HCT116 (cell line): ENCODE results near the gene ARMC2. TPM values are rescaled to one million over a fixed set of nuclear protein-coding genes. Genes with fewer than 3 reads are reported as not detected.

Source experiments
- ATAC-seq: fragments of 200-7000 bp; cut with Tn5 transposase; 2 replicates; pipeline ENCODE4 v1.9.1; 2020; ENCODE audit warnings: mild to moderate bottlenecking, moderate library complexity
- BruUV-seq: library from RNA; stranded (reverse); fragments of 400-500 nt; replicated peaks from 2 replicates; lab custom pipeline; 2021; lab: Mats Ljungman, UMichigan
- CTCF ChIA-PET: fragments of 300-600 bp; sonication (Branson Sonifier 250); formaldehyde crosslinking; loops from one replicate; lab custom pipeline; 2021; ENCODE audit warnings: antibody characterized with exemption; lab: Charles Lee
- POLR2A ChIA-PET: fragments of 300-600, 350-600 bp; sonication (Branson Sonifier 250); formaldehyde crosslinking; loops from one replicate; lab custom pipeline; 2021; ENCODE audit warnings: antibody characterized with exemption; lab: Charles Lee
- RAD21 ChIA-PET, 2 experiments: fragments of 300-600 bp; sonication (Branson Sonifier 250); formaldehyde crosslinking; loops; one replicate each; lab custom pipeline; 2023; ENCODE audit warnings: low total read pairs in 2 of 2; ENCODE audit not compliant: uncharacterized antibody in 2 of 2, unreplicated experiment in 2 of 2, low non-redundant PET in 1 of 2; lab: Charles Lee
- DNase-seq: peaks from one replicate; pipeline ENCODE4 v3.0.0-alpha.2; 2010; ENCODE audit warnings: low read depth, low spot score
- H2AFZ ChIP-seq: fragments of 200-600 bp; shearing (Covaris generic), sonication (generic); 2 replicates; pipeline ENCODE4 v1.6.1; 2017; ENCODE audit warnings: low read depth, mixed run types, mixed read lengths, antibody characterized with exemption, low read length; ENCODE audit not compliant: poor library complexity, severe bottlenecking
- H3K27ac ChIP-seq: 2 replicates; pipeline ENCODE4 v1.5.1; 2012; ENCODE audit warnings: low read depth, low read length
- H3K27me3 ChIP-seq: fragments of 200-600 bp; sonication (generic); 2 replicates; pipeline ENCODE4 v1.6.1; 2016; ENCODE audit warnings: mixed run types, low read length, mixed read lengths; ENCODE audit not compliant: insufficient read depth
- H3K36me3 ChIP-seq, 2 experiments: fragments of 200-500 bp in 1 of 2; fragments of 200-600 bp in 1 of 2; sonication (Bioruptor generic) in 1 of 2; sonication (generic) in 1 of 2; 2 replicates each; pipeline versions ENCODE4 v1.5.1 to v1.6.1; 2014 to 2016; ENCODE audit warnings: low read length in 2 of 2, inconsistent platforms in 1 of 2, mixed read lengths in 1 of 2, mixed run types in 1 of 2; ENCODE audit not compliant: insufficient read depth in 2 of 2, control insufficient read depth in 1 of 2
- H3K4me1 ChIP-seq, 2 experiments: fragments of 200-600 bp in 1 of 2; sonication (generic) in 1 of 2; 2 replicates each; pipeline versions ENCODE4 v1.5.1 to v1.6.1; 2012 to 2017; ENCODE audit warnings: low read length in 2 of 2, inconsistent platforms in 1 of 2, mild to moderate bottlenecking in 1 of 2, mixed read lengths in 1 of 2, mixed run types in 1 of 2, moderate library complexity in 1 of 2; ENCODE audit not compliant: insufficient read depth in 2 of 2, control insufficient read depth in 1 of 2
- H3K4me2 ChIP-seq: fragments of 200-600 bp; sonication (generic); 2 replicates; pipeline ENCODE4 v1.6.1; 2017; ENCODE audit warnings: mixed run types, low read length, mixed read lengths
- H3K4me3 ChIP-seq, 2 experiments: fragments of 200-600 bp in 1 of 2; sonication (generic) in 1 of 2; replicated peaks in 1 of 2; 2 replicates each; pipeline ENCODE4 v1.5.1; 2011 to 2016; ENCODE audit warnings: low read length in 2 of 2, control low read depth in 1 of 2, low read depth in 1 of 2, mild to moderate bottlenecking in 1 of 2, mixed read lengths in 1 of 2, mixed run types in 1 of 2
- H3K79me2 ChIP-seq: fragments of 200-600 bp; sonication (generic); 2 replicates; pipeline ENCODE4 v1.6.1; 2017; ENCODE audit warnings: mild to moderate bottlenecking, mixed run types, low read length, moderate library complexity, mixed read lengths; ENCODE audit not compliant: insufficient read depth
- H3K9ac ChIP-seq: fragments of 200-600 bp; sonication (generic); 2 replicates; pipeline ENCODE4 v1.6.1; 2016; ENCODE audit warnings: low read length, mixed read lengths
- H3K9me2 ChIP-seq: fragments of 200-600 bp; sonication (generic), shearing (Covaris generic); 2 replicates; pipeline ENCODE4 v1.6.1; 2017; ENCODE audit warnings: mixed run types, mild to moderate bottlenecking, moderate library complexity; ENCODE audit not compliant: insufficient read depth
- H3K9me3 ChIP-seq, 2 experiments: fragments of 200-500 bp in 1 of 2; fragments of 200-600 bp in 1 of 2; sonication (Bioruptor generic) in 1 of 2; sonication (generic) in 1 of 2; 2 replicates each; pipeline ENCODE4 v1.6.1; 2014 to 2017; ENCODE audit warnings: low read length in 2 of 2, mixed read lengths in 2 of 2, inconsistent platforms in 1 of 2, low read depth in 1 of 2, mild to moderate bottlenecking in 1 of 2, mixed run types in 1 of 2, moderate library complexity in 1 of 2; ENCODE audit not compliant: control insufficient read depth in 1 of 2, insufficient read depth in 1 of 2
- H4K20me1 ChIP-seq: fragments of 200-600 bp; sonication (generic), shearing (Covaris generic); 2 replicates; pipeline ENCODE4 v1.6.1; 2017; ENCODE audit warnings: mixed run types, mild to moderate bottlenecking, moderate library complexity; ENCODE audit not compliant: insufficient read depth
- EGR1 ChIP-seq: IDR thresholded peaks from 2 replicates; pipeline ENCODE4 v1.6.1; 2012; ENCODE audit warnings: low read depth
- POLR2AphosphoS5 ChIP-seq: IDR thresholded peaks from 2 replicates; pipeline ENCODE4 v1.6.1; 2011; ENCODE audit warnings: mild to moderate bottlenecking, low read depth, low read length, moderate library complexity
- RAD21 ChIP-seq: IDR thresholded peaks from 2 replicates; pipeline ENCODE4 v1.6.1; 2012; ENCODE audit warnings: low read depth, mild to moderate bottlenecking
- SIN3A ChIP-seq: IDR thresholded peaks from 2 replicates; pipeline ENCODE4 v1.6.1; 2012; ENCODE audit warnings: low read depth
- intact Hi-C: fragments of 100-400 bp; cut with micrococcal nuclease; formaldehyde crosslinking; loops from 2 replicates; pipeline ENCODE4 v1.10.0; 2022
- total RNA-seq: library from RNA; stranded (reverse); gene quantifications from one replicate; pipeline ENCODE4 v1.2.1, GENCODE V29; 2021; ENCODE audit not compliant: unreplicated experiment
- TF ChIP-seq, protein P1 (sequence below): IDR thresholded peaks from 2 replicates; pipeline ENCODE4 v1.6.1; 2012; ENCODE audit warnings: low read depth
- TF ChIP-seq, protein P2 (sequence below), 3 experiments: fragments of 200-600 bp in 1 of 3; sonication (generic) in 1 of 3; IDR thresholded peaks in 2 of 3; conservative IDR thresholded peaks in 1 of 3; 2 replicates each; pipeline ENCODE4 v1.5.1; 2012 to 2017; ENCODE audit warnings: low read depth in 2 of 3, low read length in 2 of 3, antibody characterized with exemption in 1 of 3, borderline replicate concordance in 1 of 3, control low read depth in 1 of 3, mild to moderate bottlenecking in 1 of 3, mixed read lengths in 1 of 3, mixed run types in 1 of 3, moderate library complexity in 1 of 3; ENCODE audit not compliant: insufficient read depth in 1 of 3

ARMC2 gene
- total RNA-seq, 1 experiment from 2014 or later: 3.6 TPM

DNA sequence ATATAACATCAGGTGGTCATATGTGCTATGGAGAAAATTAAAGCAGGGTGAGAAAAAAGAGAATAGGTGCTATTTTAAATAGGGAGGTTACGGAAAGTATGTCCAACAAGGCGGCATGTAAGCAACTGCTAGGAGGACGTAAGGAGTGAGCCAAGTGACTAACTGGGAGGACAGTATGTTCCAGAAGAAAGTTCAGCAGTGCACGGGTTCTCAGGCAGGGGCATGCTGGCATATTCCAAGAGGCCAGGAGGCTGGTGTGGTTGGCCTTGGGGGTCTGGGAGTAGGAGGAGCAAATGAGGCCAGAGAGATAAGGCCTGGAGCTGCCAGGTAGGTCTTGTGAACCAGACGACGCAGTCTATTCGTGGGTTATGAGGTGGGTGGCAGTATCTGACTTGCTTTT, 112.4 kb downstream of the ARMC2 start:
- Histone ChIP-seq H3K27me3 (no peaks in the 10 kb centered on the region), H3K27ac (no peak overlapping the region), H3K9me3 (no peaks in the 10 kb centered on the region), H3K4me1 (no peaks in the 10 kb centered on the region), H3K4me2 (no peak overlapping the region), H3K36me3 (no peaks in the 10 kb centered on the region), H3K4me3 (no peak overlapping the region), H2AFZ (no peak overlapping the region), H4K20me1 (no peaks in the 10 kb centered on the region), H3K9ac (no peak overlapping the region), H3K9me2 (no peaks in the 10 kb centered on the region), H3K79me2 (no peaks in the 10 kb centered on the region)
- RAD21 ChIA-PET: no interaction called here
- CTCF ChIA-PET: no interaction called here
- intact Hi-C loops: no loop called here
- DNase-seq: no peak
- ATAC-seq: no peak
- no TSS peak for BruUV-seq
- POLR2A ChIA-PET: no interaction called here
- TF ChIP-seq, protein P1, sequence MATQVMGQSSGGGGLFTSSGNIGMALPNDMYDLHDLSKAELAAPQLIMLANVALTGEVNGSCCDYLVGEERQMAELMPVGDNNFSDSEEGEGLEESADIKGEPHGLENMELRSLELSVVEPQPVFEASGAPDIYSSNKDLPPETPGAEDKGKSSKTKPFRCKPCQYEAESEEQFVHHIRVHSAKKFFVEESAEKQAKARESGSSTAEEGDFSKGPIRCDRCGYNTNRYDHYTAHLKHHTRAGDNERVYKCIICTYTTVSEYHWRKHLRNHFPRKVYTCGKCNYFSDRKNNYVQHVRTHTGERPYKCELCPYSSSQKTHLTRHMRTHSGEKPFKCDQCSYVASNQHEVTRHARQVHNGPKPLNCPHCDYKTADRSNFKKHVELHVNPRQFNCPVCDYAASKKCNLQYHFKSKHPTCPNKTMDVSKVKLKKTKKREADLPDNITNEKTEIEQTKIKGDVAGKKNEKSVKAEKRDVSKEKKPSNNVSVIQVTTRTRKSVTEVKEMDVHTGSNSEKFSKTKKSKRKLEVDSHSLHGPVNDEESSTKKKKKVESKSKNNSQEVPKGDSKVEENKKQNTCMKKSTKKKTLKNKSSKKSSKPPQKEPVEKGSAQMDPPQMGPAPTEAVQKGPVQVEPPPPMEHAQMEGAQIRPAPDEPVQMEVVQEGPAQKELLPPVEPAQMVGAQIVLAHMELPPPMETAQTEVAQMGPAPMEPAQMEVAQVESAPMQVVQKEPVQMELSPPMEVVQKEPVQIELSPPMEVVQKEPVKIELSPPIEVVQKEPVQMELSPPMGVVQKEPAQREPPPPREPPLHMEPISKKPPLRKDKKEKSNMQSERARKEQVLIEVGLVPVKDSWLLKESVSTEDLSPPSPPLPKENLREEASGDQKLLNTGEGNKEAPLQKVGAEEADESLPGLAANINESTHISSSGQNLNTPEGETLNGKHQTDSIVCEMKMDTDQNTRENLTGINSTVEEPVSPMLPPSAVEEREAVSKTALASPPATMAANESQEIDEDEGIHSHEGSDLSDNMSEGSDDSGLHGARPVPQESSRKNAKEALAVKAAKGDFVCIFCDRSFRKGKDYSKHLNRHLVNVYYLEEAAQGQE: no peak
- TF ChIP-seq RAD21 (no peak), EGR1 (no peak), POLR2AphosphoS5 (no peak), SIN3A (no peak)
- TF ChIP-seq, protein P2, sequence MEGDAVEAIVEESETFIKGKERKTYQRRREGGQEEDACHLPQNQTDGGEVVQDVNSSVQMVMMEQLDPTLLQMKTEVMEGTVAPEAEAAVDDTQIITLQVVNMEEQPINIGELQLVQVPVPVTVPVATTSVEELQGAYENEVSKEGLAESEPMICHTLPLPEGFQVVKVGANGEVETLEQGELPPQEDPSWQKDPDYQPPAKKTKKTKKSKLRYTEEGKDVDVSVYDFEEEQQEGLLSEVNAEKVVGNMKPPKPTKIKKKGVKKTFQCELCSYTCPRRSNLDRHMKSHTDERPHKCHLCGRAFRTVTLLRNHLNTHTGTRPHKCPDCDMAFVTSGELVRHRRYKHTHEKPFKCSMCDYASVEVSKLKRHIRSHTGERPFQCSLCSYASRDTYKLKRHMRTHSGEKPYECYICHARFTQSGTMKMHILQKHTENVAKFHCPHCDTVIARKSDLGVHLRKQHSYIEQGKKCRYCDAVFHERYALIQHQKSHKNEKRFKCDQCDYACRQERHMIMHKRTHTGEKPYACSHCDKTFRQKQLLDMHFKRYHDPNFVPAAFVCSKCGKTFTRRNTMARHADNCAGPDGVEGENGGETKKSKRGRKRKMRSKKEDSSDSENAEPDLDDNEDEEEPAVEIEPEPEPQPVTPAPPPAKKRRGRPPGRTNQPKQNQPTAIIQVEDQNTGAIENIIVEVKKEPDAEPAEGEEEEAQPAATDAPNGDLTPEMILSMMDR (IDR thresholded peaks at IDR 0.05 in 2 of 3, conservative IDR thresholded peaks at IDR 0.05 in 1 of 3; ENCODE audit: borderline replicate concordance in 1 of 3, insufficient read depth in 1 of 3, low read depth in 2 of 3, low read length in 2 of 3): no peak
